GM06990 (cell line): ENCODE measurements around the gene STAM.

Experiments used
- DNase-seq: peaks from one replicate; pipeline ENCODE4 v3.0.0-alpha.2; 2011; ENCODE audit not compliant: insufficient read length; ENCODE audit errors: extremely low read depth
- H3K27me3 ChIP-seq: replicated peaks from 2 replicates; pipeline ENCODE4 v1.6.0; 2011; ENCODE audit warnings: low read length; ENCODE audit not compliant: control insufficient read depth, insufficient read depth
- H3K36me3 ChIP-seq: 2 replicates; pipeline ENCODE4 v1.5.1; 2011; ENCODE audit warnings: low read length; ENCODE audit not compliant: control insufficient read depth, insufficient read depth
- H3K4me3 ChIP-seq: replicated peaks from 2 replicates; pipeline ENCODE4 v1.5.1; 2011; ENCODE audit warnings: low read depth, mild to moderate bottlenecking, control low read depth, low read length
- CTCF ChIP-seq: IDR thresholded peaks from 2 replicates; pipeline ENCODE4 v1.5.1; 2011; ENCODE audit warnings: low read length, control low read depth, mild to moderate bottlenecking, inconsistent platforms; ENCODE audit not compliant: insufficient read depth, poor library complexity, severe bottlenecking

Gene STAM

GRCh38 chr10:17648243-17649035, 4.5 kb downstream of the STAM start:
- no peaks in the 10 kb centered on the region for H3K36me3 ChIP-seq
- H3K4me3 ChIP-seq, result no peak overlapping the region
- no peaks in the 10 kb centered on the region for H3K27me3 ChIP-seq
- TF ChIP-seq CTCF, result no peak
- DNase-seq, result no peak

GRCh38 chr10:17649052-17649451, 5.1 kb downstream of the STAM start:
- no peak for TF ChIP-seq CTCF

GRCh38 chr10:17649836-17650235, 5.9 kb downstream of the STAM start:
- no peak for DNase-seq
- Histone ChIP-seq H3K4me3 (no peak overlapping the region), H3K36me3 (no peaks in the 10 kb centered on the region), H3K27me3 (no peaks in the 10 kb centered on the region)
- TF ChIP-seq CTCF, result no peak

More at GRCh38 chr10:17649052-17649451, 5.1 kb downstream of the STAM start:
- Histone ChIP-seq H3K4me3 (no peak overlapping the region), H3K36me3 (no peaks in the 10 kb centered on the region), H3K27me3 (no peaks in the 10 kb centered on the region)
- no peak for DNase-seq

- TF ChIP-seq CTCF, result no peak
- no peaks in the 10 kb centered on the region for H3K27me3 ChIP-seq
- no peaks in the 10 kb centered on the region for H3K36me3 ChIP-seq
- H3K4me3 ChIP-seq, result no peak overlapping the region
- no peak for DNase-seq
These were observed 6.5 kb downstream of the STAM start for GRCh38 chr10:17650416-17650815.

GRCh38 chr10:17651896-17652295, 7.9 kb downstream of the STAM start:
- no peak for DNase-seq
- H3K27me3 ChIP-seq, result no peaks in the 10 kb centered on the region
- H3K36me3 ChIP-seq, result no peaks in the 10 kb centered on the region
- TF ChIP-seq CTCF, result no peak
- no peak overlapping the region for H3K4me3 ChIP-seq
